H9 (cell line): Measurements from ENCODE around the gene WDR82. TPM values are rescaled to one million over a fixed set of nuclear protein-coding genes. Genes with fewer than 3 reads are reported as not detected.
A peak's percentile ranks its signal among the peaks of the same experiment; 100 is the strongest.

Experiments used
- DNase-seq: peaks from one replicate; pipeline ENCODE4 v3.0.0-alpha.2; 2017
- H2AFZ ChIP-seq: one replicate; pipeline ENCODE4 v1.6.1; 2013; ENCODE audit warnings: mild to moderate bottlenecking, low read length, control low read depth, moderate library complexity
- H2AK5ac ChIP-seq: 2 replicates; pipeline ENCODE4 v1.6.1; 2013; ENCODE audit warnings: low read length, control low read depth, mixed read lengths; ENCODE audit not compliant: insufficient read length
- H2BK120ac ChIP-seq: one replicate; pipeline ENCODE4 v1.6.1; 2013; ENCODE audit warnings: low read depth, mild to moderate bottlenecking, low read length, control low read depth, inconsistent platforms; ENCODE audit not compliant: poor library complexity, severe bottlenecking
- H2BK12ac ChIP-seq: 2 replicates; pipeline ENCODE4 v1.6.1; 2013; ENCODE audit warnings: low read length, control low read depth, mixed read lengths, low read depth; ENCODE audit not compliant: insufficient read length
- H2BK15ac ChIP-seq: 2 replicates; pipeline ENCODE4 v1.6.1; 2013; ENCODE audit warnings: low read depth, low read length, control low read depth
- H2BK20ac ChIP-seq: one replicate; pipeline ENCODE4 v1.6.1; 2013; ENCODE audit warnings: low read depth, mild to moderate bottlenecking, low read length, control low read depth, inconsistent platforms; ENCODE audit not compliant: poor library complexity, severe bottlenecking
- H2BK5ac ChIP-seq: 2 replicates; pipeline ENCODE4 v1.6.1; 2013; ENCODE audit warnings: low read length, control low read depth, mixed read lengths; ENCODE audit not compliant: insufficient read length
- H3K14ac ChIP-seq: 2 replicates; pipeline ENCODE4 v1.6.1; 2013; ENCODE audit warnings: low read length, control low read depth; ENCODE audit not compliant: insufficient read depth
- H3K18ac ChIP-seq: 2 replicates; pipeline ENCODE4 v1.6.1; 2013; ENCODE audit warnings: low read depth, mild to moderate bottlenecking, mixed read lengths, low read length, control low read depth; ENCODE audit not compliant: insufficient read length
- H3K23ac ChIP-seq: 2 replicates; pipeline ENCODE4 v1.6.1; 2013; ENCODE audit warnings: low read length, control low read depth, mixed read lengths, low read depth; ENCODE audit not compliant: insufficient read length
- H3K23me2 ChIP-seq: 2 replicates; pipeline ENCODE4 v1.6.1; 2013; ENCODE audit warnings: low read depth, mild to moderate bottlenecking, mixed read lengths, low read length, control low read depth; ENCODE audit not compliant: insufficient read length, poor library complexity, severe bottlenecking
- H3K27ac ChIP-seq: 2 replicates; pipeline ENCODE4 v1.5.1; 2013; ENCODE audit warnings: low read length, control low read depth, mixed read lengths, low read depth; ENCODE audit not compliant: insufficient read length
- H3K27me3 ChIP-seq: 2 replicates; pipeline ENCODE4 v1.6.1; 2013; ENCODE audit warnings: low read length, control low read depth, inconsistent platforms; ENCODE audit not compliant: insufficient read depth
- H3K4ac ChIP-seq: 2 replicates; pipeline ENCODE4 v1.6.1; 2013; ENCODE audit warnings: low read depth, mild to moderate bottlenecking, control low read depth, inconsistent platforms, low read length, moderate library complexity
- H3K4me1 ChIP-seq: 2 replicates; pipeline ENCODE4 v1.6.1; 2013; ENCODE audit warnings: low read length, control low read depth, inconsistent platforms; ENCODE audit not compliant: insufficient read depth
- H3K4me2 ChIP-seq: 2 replicates; pipeline ENCODE4 v1.6.1; 2013; ENCODE audit warnings: low read length, control low read depth, mixed read lengths; ENCODE audit not compliant: insufficient read length, insufficient read depth
- H3K56ac ChIP-seq: 2 replicates; pipeline ENCODE4 v1.6.1; 2013; ENCODE audit warnings: low read depth, mild to moderate bottlenecking, mixed read lengths, low read length, control low read depth; ENCODE audit not compliant: insufficient read length
- H3K79me1 ChIP-seq: 2 replicates; pipeline ENCODE4 v1.6.1; 2013; ENCODE audit warnings: low read depth, mild to moderate bottlenecking, moderate library complexity, low read length, control low read depth, inconsistent platforms; ENCODE audit not compliant: insufficient read depth, poor library complexity, severe bottlenecking
- H3K79me2 ChIP-seq: 2 replicates; pipeline ENCODE4 v1.6.1; 2013; ENCODE audit warnings: low read length, control low read depth, inconsistent platforms; ENCODE audit not compliant: insufficient read depth
- H3K9ac ChIP-seq: 2 replicates; pipeline ENCODE4 v1.6.1; 2013; ENCODE audit warnings: low read length, control low read depth, mixed read lengths; ENCODE audit not compliant: insufficient read length; ENCODE audit errors: extremely low read depth
- H3K9me3 ChIP-seq: one replicate; pipeline ENCODE4 v1.6.1; 2013; ENCODE audit warnings: low read depth, low read length, inconsistent platforms; ENCODE audit not compliant: control insufficient read depth
- H3T11ph ChIP-seq: one replicate; pipeline ENCODE4 v1.6.1; 2013; ENCODE audit warnings: mild to moderate bottlenecking, low read length, control low read depth, inconsistent platforms
- H4K20me1 ChIP-seq: one replicate; pipeline ENCODE4 v1.6.1; 2013; ENCODE audit not compliant: control insufficient read depth, insufficient read length, insufficient read depth
- H4K5ac ChIP-seq: 2 replicates; pipeline ENCODE4 v1.6.1; 2013; ENCODE audit warnings: low read depth, mild to moderate bottlenecking, mixed read lengths, low read length, control low read depth; ENCODE audit not compliant: insufficient read length
- H4K8ac ChIP-seq: replicated peaks from 2 replicates; pipeline ENCODE4 v1.6.1; 2013; ENCODE audit warnings: low read length, control low read depth, mixed read lengths, low read depth; ENCODE audit not compliant: insufficient read length
- H4K91ac ChIP-seq: 2 replicates; pipeline ENCODE4 v1.6.1; 2013; ENCODE audit warnings: low read depth, mild to moderate bottlenecking, moderate library complexity, mixed read lengths, low read length, control low read depth; ENCODE audit not compliant: insufficient read length
- H3K27ac Mint-ChIP-seq, 3 experiments: 2 replicates in 2 of 3; 3 replicates in 1 of 3; pipeline ENCODE4 v1.8.0; 2020 to 2021; ENCODE audit warnings: mixed read lengths in 3 of 3, mild to moderate bottlenecking in 1 of 3, moderate library complexity in 1 of 3
- H3K27me3 Mint-ChIP-seq: 2 replicates; pipeline ENCODE4 v1.8.0; 2021; ENCODE audit warnings: low read depth, mild to moderate bottlenecking, moderate library complexity, mixed read lengths
- H3K36me3 Mint-ChIP-seq, 3 experiments: 2 replicates in 2 of 3; 3 replicates in 1 of 3; pipeline ENCODE4 v1.8.0; 2020 to 2021; ENCODE audit warnings: low read depth in 3 of 3, mixed read lengths in 3 of 3; ENCODE audit not compliant: insufficient read depth in 1 of 3
- H3K4me1 Mint-ChIP-seq, 2 experiments: 2 replicates each; pipeline ENCODE4 v1.8.0; 2020; ENCODE audit warnings: mixed read lengths in 2 of 2
- H3K4me3 Mint-ChIP-seq, 2 experiments: 2 replicates in 1 of 2; 3 replicates in 1 of 2; pipeline ENCODE4 v1.8.0; 2020 to 2021; ENCODE audit warnings: mild to moderate bottlenecking in 2 of 2, mixed read lengths in 2 of 2, moderate library complexity in 1 of 2
- H3K9me3 Mint-ChIP-seq, 2 experiments: 2 replicates in 1 of 2; 3 replicates in 1 of 2; pipeline ENCODE4 v1.8.0; 2020; ENCODE audit warnings: mild to moderate bottlenecking in 2 of 2, mixed read lengths in 2 of 2, moderate library complexity in 1 of 2
- WGBS: extraction: QIAGEN DNeasy Blood & Tissue Kit; methylation state at CpG from one replicate; pipeline ENCODE4 v1.1.7; 2013; ENCODE audit warnings: missing lambda C conversion rate, low lambda C conversion rate, mixed read lengths; ENCODE audit not compliant: insufficient read length; ENCODE audit errors: extremely low coverage; 5-methylcytosine and 5-hydroxymethylcytosine counted together
- total RNA-seq: library from RNA; stranded (reverse); gene quantifications from 2 replicates; pipeline ENCODE4 v1.2.1, GENCODE V29; 2021
- TF ChIP-seq, protein P1 (sequence below): fragments of 200-600 bp; sonication (generic); conservative IDR thresholded peaks from 3 replicates; pipeline ENCODE4 v1.8.0; 2021; ENCODE audit warnings: antibody characterized with exemption, mild to moderate bottlenecking

Gene WDR82
- total RNA-seq, 1 experiment from 2014 or later: 83.1 TPM

- no peak overlapping the region for H4K91ac ChIP-seq
- H2BK120ac ChIP-seq: no peak overlapping the region
- peak; percentile 23 for DNase-seq
- no peak overlapping the region for H2AK5ac ChIP-seq
- H3K9me3 ChIP-seq: no peaks in the 10 kb centered on the region
- Mint-ChIP-seq H3K4me1 (peaks cover 0 to 14% of the 10 kb centered on the region in 2 experiments; a peak in 3 of 4 replicates), H3K9me3 (no peaks in the 10 kb centered on the region; a peak in 2 of 5 replicates), H3K36me3 (peaks cover 12 to 27% (median 22%) of the 10 kb centered on the region in 3 experiments), H3K27ac (no peak overlapping the region), H3K4me3 (no peak overlapping the region), H3K27me3 (no peaks in the 10 kb centered on the region; the same call in none of the 2 replicates)
- H4K8ac ChIP-seq: no peak overlapping the region
- H3T11ph ChIP-seq: no peak overlapping the region
- H3K9ac ChIP-seq: no peak overlapping the region
- H2BK15ac ChIP-seq: no peak overlapping the region
- H3K79me1 ChIP-seq: no peaks in the 10 kb centered on the region
- H3K56ac ChIP-seq: no peak overlapping the region
- H3K27me3 ChIP-seq: no peaks in the 10 kb centered on the region
- H4K5ac ChIP-seq: no peak overlapping the region
- TF ChIP-seq, protein P1, sequence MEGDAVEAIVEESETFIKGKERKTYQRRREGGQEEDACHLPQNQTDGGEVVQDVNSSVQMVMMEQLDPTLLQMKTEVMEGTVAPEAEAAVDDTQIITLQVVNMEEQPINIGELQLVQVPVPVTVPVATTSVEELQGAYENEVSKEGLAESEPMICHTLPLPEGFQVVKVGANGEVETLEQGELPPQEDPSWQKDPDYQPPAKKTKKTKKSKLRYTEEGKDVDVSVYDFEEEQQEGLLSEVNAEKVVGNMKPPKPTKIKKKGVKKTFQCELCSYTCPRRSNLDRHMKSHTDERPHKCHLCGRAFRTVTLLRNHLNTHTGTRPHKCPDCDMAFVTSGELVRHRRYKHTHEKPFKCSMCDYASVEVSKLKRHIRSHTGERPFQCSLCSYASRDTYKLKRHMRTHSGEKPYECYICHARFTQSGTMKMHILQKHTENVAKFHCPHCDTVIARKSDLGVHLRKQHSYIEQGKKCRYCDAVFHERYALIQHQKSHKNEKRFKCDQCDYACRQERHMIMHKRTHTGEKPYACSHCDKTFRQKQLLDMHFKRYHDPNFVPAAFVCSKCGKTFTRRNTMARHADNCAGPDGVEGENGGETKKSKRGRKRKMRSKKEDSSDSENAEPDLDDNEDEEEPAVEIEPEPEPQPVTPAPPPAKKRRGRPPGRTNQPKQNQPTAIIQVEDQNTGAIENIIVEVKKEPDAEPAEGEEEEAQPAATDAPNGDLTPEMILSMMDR: 0 out of 3 replicates have a peak, but pooled peaks have one; percentile 18
- H3K4me1 ChIP-seq: no peaks in the 10 kb centered on the region
- WGBS: no CpG with 5 or more reads among the region's 4 CpGs
- H3K18ac ChIP-seq: no peak overlapping the region
- no peak overlapping the region for H3K4me2 ChIP-seq
- no peak overlapping the region for H2BK20ac ChIP-seq
- no peaks in the 10 kb centered on the region for H3K79me2 ChIP-seq
- H4K20me1 ChIP-seq: no peaks in the 10 kb centered on the region
- H2AFZ ChIP-seq: no peak overlapping the region
- no peak overlapping the region for H3K4ac ChIP-seq
- no peak overlapping the region for H3K14ac ChIP-seq
- H3K23me2 ChIP-seq: no peaks in the 10 kb centered on the region
- H3K23ac ChIP-seq: no peak overlapping the region
- no peak overlapping the region for H3K27ac ChIP-seq
- no peak overlapping the region for H2BK12ac ChIP-seq
- no peak overlapping the region for H2BK5ac ChIP-seq
These were observed 51.3 kb downstream of the WDR82 start for GRCh38 chr3:52227117-52227516.
